SK-N-SH (cell line): ENCODE results near the gene PEX3.

Source experiments
- EP300 ChIP-seq, 2 experiments: IDR thresholded peaks; 2 replicates each; pipeline versions ENCODE4 v1.4.0 to v1.6.1; 2012; ENCODE audit warnings: borderline replicate concordance in 1 of 2, low read depth in 1 of 2, low read length in 1 of 2
- EZH2phosphoT487 ChIP-seq: fragments of 200-600 bp; sonication (generic); IDR thresholded peaks from 2 replicates; pipeline ENCODE4 v1.6.1; 2017; ENCODE audit warnings: low read depth, mixed run types, mild to moderate bottlenecking, antibody characterized with exemption, moderate library complexity, borderline replicate concordance
- FOSL2 ChIP-seq: IDR thresholded peaks from 2 replicates; pipeline ENCODE4 v1.4.0; 2012; ENCODE audit warnings: low read depth, mild to moderate bottlenecking, moderate library complexity, borderline replicate concordance
- IRF3 ChIP-seq: fragments of 150-350 bp; IDR thresholded peaks from 2 replicates; pipeline ENCODE4 v1.6.1; 2016; ENCODE audit warnings: mild to moderate bottlenecking, low read depth, low read length
- NFIC ChIP-seq: IDR thresholded peaks from 2 replicates; pipeline ENCODE4 v1.4.0; 2012; ENCODE audit warnings: borderline replicate concordance
- POLR2AphosphoS5 ChIP-seq: IDR thresholded peaks from 2 replicates; pipeline ENCODE4 v1.6.1; 2012; ENCODE audit warnings: low read depth, low read length
- RCOR1 ChIP-seq: fragments of 150-350 bp; IDR thresholded peaks from 2 replicates; pipeline ENCODE4 v1.6.1; 2017; ENCODE audit warnings: antibody characterized with exemption, low read length
- REST ChIP-seq: IDR thresholded peaks from 2 replicates; pipeline ENCODE4 v1.6.1; 2012; ENCODE audit warnings: mild to moderate bottlenecking, low read depth, low read length, moderate library complexity
- RFX5 ChIP-seq: IDR thresholded peaks from 2 replicates; pipeline ENCODE4 v1.6.1; 2012; ENCODE audit warnings: mild to moderate bottlenecking, improper control_type of control experiment, low read length
- YY1 ChIP-seq: IDR thresholded peaks from 2 replicates; pipeline ENCODE4 v1.4.0; 2012; ENCODE audit warnings: low read depth, mild to moderate bottlenecking
- TF ChIP-seq, protein P1 (sequence below): fragments of 200-600 bp; sonication (generic); IDR thresholded peaks from 2 replicates; pipeline ENCODE4 v1.6.1; 2017; ENCODE audit warnings: antibody characterized with exemption, mild to moderate bottlenecking, moderate library complexity

DNA sequence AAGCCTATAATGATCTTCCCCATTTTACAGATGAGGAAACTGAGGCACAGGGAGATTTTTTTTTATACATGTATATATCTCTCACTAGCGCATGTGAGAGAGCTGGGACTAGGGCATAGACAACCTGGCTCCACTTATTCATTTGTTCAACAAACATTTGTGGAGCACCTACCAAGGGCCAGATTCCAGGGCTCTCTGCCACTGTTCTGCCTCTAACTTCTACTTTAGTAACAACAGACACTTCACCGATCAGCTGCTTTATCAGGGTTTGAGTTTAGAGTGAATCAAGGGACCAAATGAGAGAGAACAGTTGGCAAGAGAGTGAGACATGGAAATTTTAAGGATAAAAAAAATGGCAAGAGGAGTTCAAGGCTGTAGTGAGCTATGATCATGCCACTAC is 7.5 kb upstream of the PEX3 start:
- TF ChIP-seq YY1: no peak
- no peak for TF ChIP-seq EZH2phosphoT487
- no peak for TF ChIP-seq RFX5
- TF ChIP-seq POLR2AphosphoS5: no peak
- no peak for TF ChIP-seq EP300 (IDR thresholded peaks at IDR 0.05; ENCODE audit: borderline replicate concordance in 1 of 2, low read depth in 1 of 2, low read length in 1 of 2)
- TF ChIP-seq NFIC: no peak
- TF ChIP-seq, protein P1, sequence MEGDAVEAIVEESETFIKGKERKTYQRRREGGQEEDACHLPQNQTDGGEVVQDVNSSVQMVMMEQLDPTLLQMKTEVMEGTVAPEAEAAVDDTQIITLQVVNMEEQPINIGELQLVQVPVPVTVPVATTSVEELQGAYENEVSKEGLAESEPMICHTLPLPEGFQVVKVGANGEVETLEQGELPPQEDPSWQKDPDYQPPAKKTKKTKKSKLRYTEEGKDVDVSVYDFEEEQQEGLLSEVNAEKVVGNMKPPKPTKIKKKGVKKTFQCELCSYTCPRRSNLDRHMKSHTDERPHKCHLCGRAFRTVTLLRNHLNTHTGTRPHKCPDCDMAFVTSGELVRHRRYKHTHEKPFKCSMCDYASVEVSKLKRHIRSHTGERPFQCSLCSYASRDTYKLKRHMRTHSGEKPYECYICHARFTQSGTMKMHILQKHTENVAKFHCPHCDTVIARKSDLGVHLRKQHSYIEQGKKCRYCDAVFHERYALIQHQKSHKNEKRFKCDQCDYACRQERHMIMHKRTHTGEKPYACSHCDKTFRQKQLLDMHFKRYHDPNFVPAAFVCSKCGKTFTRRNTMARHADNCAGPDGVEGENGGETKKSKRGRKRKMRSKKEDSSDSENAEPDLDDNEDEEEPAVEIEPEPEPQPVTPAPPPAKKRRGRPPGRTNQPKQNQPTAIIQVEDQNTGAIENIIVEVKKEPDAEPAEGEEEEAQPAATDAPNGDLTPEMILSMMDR: no peak
- no peak for TF ChIP-seq RCOR1
- TF ChIP-seq REST: no peak
- no peak for TF ChIP-seq FOSL2
- no peak for TF ChIP-seq IRF3
